IMR-90 (cell line): Measurements from ENCODE around the gene SLIT3. TPM values are rescaled to one million over a fixed set of nuclear protein-coding genes. Genes with fewer than 3 reads are reported as not detected.

Experiments
- ATAC-seq: fragments of 200-7000 bp; cut with Tn5 transposase; 2 replicates; pipeline ENCODE4 v1.9.1; 2020; ENCODE audit warnings: low read depth, mild to moderate bottlenecking, moderate library complexity
- BruUV-seq: library from RNA; stranded (reverse); fragments of 400-500 nt; replicated peaks from 2 replicates; lab custom pipeline; 2021; lab: Mats Ljungman, UMichigan
- CTCF ChIA-PET: fragments of 300-600 bp; formaldehyde crosslinking; extraction: SDS; loops from one replicate; lab custom pipeline; 2021; ENCODE audit warnings: antibody characterized with exemption; lab: Yijun Ruan, JAX
- POLR2A ChIA-PET: fragments of 300-600 bp; sonication (Branson Sonifier 250); formaldehyde crosslinking; loops from one replicate; lab custom pipeline; 2022; ENCODE audit warnings: antibody characterized with exemption; ENCODE audit not compliant: unreplicated experiment; lab: Charles Lee
- DNase-seq: peaks from one replicate; pipeline ENCODE4 v3.0.0; 2013
- H2AFZ ChIP-seq: replicated peaks from 2 replicates; pipeline ENCODE3; 2013; ENCODE audit warnings: low read length, mild to moderate bottlenecking; ENCODE audit not compliant: poor library complexity
- H2AK5ac ChIP-seq: 2 replicates; pipeline ENCODE4 v1.6.1; 2013; ENCODE audit warnings: low read depth, low read length, inconsistent platforms
- H2AK9ac ChIP-seq: replicated peaks from 2 replicates; pipeline ENCODE3; 2013; ENCODE audit warnings: mild to moderate bottlenecking, low read depth, low read length, moderate library complexity; ENCODE audit not compliant: poor library complexity
- H2BK120ac ChIP-seq: 2 replicates; pipeline ENCODE4 v1.6.1; 2013; ENCODE audit warnings: low read depth, low read length, inconsistent platforms
- H2BK15ac ChIP-seq: 3 replicates; pipeline ENCODE4 v1.6.1; 2013; ENCODE audit warnings: low read depth, low read length, inconsistent platforms
- H2BK20ac ChIP-seq: 2 replicates; pipeline ENCODE4 v1.6.1; 2013; ENCODE audit warnings: low read depth, mild to moderate bottlenecking, inconsistent platforms, low read length, moderate library complexity
- H2BK5ac ChIP-seq: 2 replicates; pipeline ENCODE4 v1.6.1; 2013; ENCODE audit warnings: mild to moderate bottlenecking, low read depth, low read length, inconsistent platforms; ENCODE audit not compliant: poor library complexity, severe bottlenecking
- H3K14ac ChIP-seq: replicated peaks from 2 replicates; pipeline ENCODE4 v1.6.1; 2013; ENCODE audit warnings: low read depth, low read length, inconsistent platforms
- H3K18ac ChIP-seq: 2 replicates; pipeline ENCODE4 v1.6.1; 2013; ENCODE audit warnings: low read depth, low read length, control low read depth
- H3K23ac ChIP-seq: 2 replicates; pipeline ENCODE4 v1.6.1; 2013; ENCODE audit warnings: low read depth, low read length, inconsistent platforms
- H3K27ac ChIP-seq: 2 replicates; pipeline ENCODE4 v1.5.1; 2013; ENCODE audit warnings: mild to moderate bottlenecking, control low read depth, low read length; ENCODE audit not compliant: insufficient read depth
- H3K27me3 ChIP-seq: 2 replicates; pipeline ENCODE4 v1.6.1; 2013; ENCODE audit warnings: low read length; ENCODE audit not compliant: control insufficient read depth, insufficient read depth
- H3K36me3 ChIP-seq: 2 replicates; pipeline ENCODE4 v1.6.1; 2013; ENCODE audit warnings: low read length, mixed read lengths; ENCODE audit not compliant: control insufficient read depth, insufficient read depth
- H3K4ac ChIP-seq: 2 replicates; pipeline ENCODE4 v1.6.1; 2013; ENCODE audit warnings: low read depth, low read length, inconsistent platforms
- H3K4me1 ChIP-seq: 2 replicates; pipeline ENCODE4 v1.6.1; 2013; ENCODE audit warnings: low read length, mixed read lengths; ENCODE audit not compliant: control insufficient read depth, insufficient read depth
- H3K4me2 ChIP-seq: 2 replicates; pipeline ENCODE4 v1.6.1; 2013; ENCODE audit warnings: low read depth, mild to moderate bottlenecking, control low read depth, low read length, moderate library complexity
- H3K4me3 ChIP-seq: 2 replicates; pipeline ENCODE4 v1.5.1; 2013; ENCODE audit warnings: low read depth, mild to moderate bottlenecking, control low read depth, low read length, moderate library complexity; ENCODE audit not compliant: insufficient read depth
- H3K56ac ChIP-seq: 2 replicates; pipeline ENCODE4 v1.6.1; 2013; ENCODE audit warnings: low read length, inconsistent platforms; ENCODE audit not compliant: insufficient read depth; ENCODE audit errors: extremely low read depth
- H3K79me1 ChIP-seq, 2 experiments: 2 replicates each; pipeline ENCODE4 v1.6.1; 2013; ENCODE audit warnings: low read length in 2 of 2, inconsistent platforms in 1 of 2, low read depth in 1 of 2
- H3K9ac ChIP-seq: 2 replicates; pipeline ENCODE4 v1.6.1; 2013; ENCODE audit warnings: low read depth, low read length, control low read depth
- H3K9me1 ChIP-seq: 2 replicates; pipeline ENCODE4 v1.6.1; 2013; ENCODE audit warnings: low read length, inconsistent platforms; ENCODE audit not compliant: insufficient read depth
- H3K9me3 ChIP-seq: 2 replicates; pipeline ENCODE4 v1.6.1; 2013; ENCODE audit warnings: low read length; ENCODE audit not compliant: control insufficient read depth, insufficient read depth
- H4K20me1 ChIP-seq: 2 replicates; pipeline ENCODE4 v1.6.1; 2013; ENCODE audit warnings: low read length, inconsistent platforms; ENCODE audit not compliant: insufficient read depth
- H4K5ac ChIP-seq: 2 replicates; pipeline ENCODE4 v1.6.1; 2013; ENCODE audit warnings: mild to moderate bottlenecking, low read depth, low read length, control low read depth
- H4K8ac ChIP-seq, 2 experiments: 2 replicates each; pipeline ENCODE4 v1.6.1; 2013; ENCODE audit warnings: low read depth in 2 of 2, low read length in 2 of 2, control low read depth in 1 of 2, inconsistent platforms in 1 of 2
- H4K91ac ChIP-seq: 2 replicates; pipeline ENCODE4 v1.6.1; 2013; ENCODE audit warnings: low read depth, low read length, inconsistent platforms; ENCODE audit not compliant: insufficient read depth
- CHD1 ChIP-seq: IDR thresholded peaks from 2 replicates; pipeline ENCODE4 v1.6.1; 2012; ENCODE audit warnings: low read depth, low read length, improper control_type of control experiment
- ELK1 ChIP-seq: fragments of 150-350 bp; IDR thresholded peaks from 2 replicates; pipeline ENCODE4 v1.6.1; 2016; ENCODE audit warnings: low read depth, mild to moderate bottlenecking, low read length, moderate library complexity, borderline replicate concordance
- MAFK ChIP-seq: IDR thresholded peaks from 2 replicates; pipeline ENCODE4 v1.6.1; 2012; ENCODE audit warnings: low read depth, low read length, improper control_type of control experiment
- MXI1 ChIP-seq: IDR thresholded peaks from 2 replicates; pipeline ENCODE4 v1.6.1; 2012; ENCODE audit warnings: low read depth, mild to moderate bottlenecking, low read length, moderate library complexity, borderline replicate concordance
- NFE2L2 ChIP-seq: fragments of 150-350 bp; IDR thresholded peaks from 2 replicates; pipeline ENCODE4 v1.6.1; 2016; ENCODE audit warnings: low read depth, mild to moderate bottlenecking, low read length
- RAD21 ChIP-seq: IDR thresholded peaks from 2 replicates; pipeline ENCODE4 v1.6.1; 2012; ENCODE audit warnings: low read length, improper control_type of control experiment
- WGBS, 2 experiments: methylation state at CpG; one replicate each; pipeline versions ENCODE4 v1.1.5 to v1.1.7; 2013; ENCODE audit warnings: missing lambda C conversion rate in 2 of 2; ENCODE audit not compliant: insufficient read length in 1 of 2; ENCODE audit errors: extremely low coverage in 2 of 2; 5-methylcytosine and 5-hydroxymethylcytosine counted together
- dilution Hi-C: fragments of 300-500 bp; cut with HindIII; formaldehyde crosslinking; loops from one replicate; pipeline ENCODE4 v1.14.3; 2018; ENCODE audit warnings: low sequenced_read_pairs; ENCODE audit not compliant: unreplicated experiment
- in situ Hi-C: fragments of 300-500 bp; cut with MboI; formaldehyde crosslinking; loops from 3 replicates; pipeline ENCODE4 v1.14.3; 2019; ENCODE audit warnings: low sequenced_read_pairs, inconsistent platforms, mixed read lengths
- intact Hi-C: fragments of 100-400 bp; cut with micrococcal nuclease; formaldehyde crosslinking; loops from 2 replicates; pipeline ENCODE4 v1.10.0; 2022
- polyA plus RNA-seq, 3 experiments: library from polyadenylated mRNA; depleted of rRNA; stranded (reverse); fragments of >200 nt; gene quantifications; 2 replicates each; pipeline ENCODE4 v1.2.3, GENCODE V29; 2012; ENCODE audit warnings: low replicate concordance in 1 of 3
- total RNA-seq: library from RNA; depleted of rRNA; stranded (reverse); fragments of >200 nt; gene quantifications from 2 replicates; pipeline ENCODE4 v1.2.3, GENCODE V29; 2012

Gene SLIT3
- total and polyA plus RNA-seq, 2 of the 4 experiments (the other 2 are of a cell fraction), result 0.18 to 0.50 TPM

- no peak overlapping the region for H4K5ac ChIP-seq
- BruUV-seq, result no TSS peak
- ATAC-seq (no peak), DNase-seq (no peak)
- POLR2A ChIA-PET, result no interaction called here
- no peak overlapping the region for H3K27ac ChIP-seq
- intact Hi-C loops (no loop called here), dilution Hi-C loops (no loop called here), in situ Hi-C loops (no loop called here)
- no peak overlapping the region for H2BK20ac ChIP-seq
- CTCF ChIA-PET, result no interaction called here
- H3K23ac ChIP-seq, result no peak overlapping the region
- H2BK15ac ChIP-seq, result no peak overlapping the region
- H3K14ac ChIP-seq, result no peak overlapping the region
- no peak overlapping the region for H2AK5ac ChIP-seq
- H4K20me1 ChIP-seq, result no peaks in the 10 kb centered on the region
- no peak overlapping the region for H2BK120ac ChIP-seq
- H3K56ac ChIP-seq, result no peak overlapping the region
- H3K9ac ChIP-seq, result no peak overlapping the region
- no CpG with 5 or more reads among the region's 3 CpGs for WGBS, 2 experiments
- H3K4ac ChIP-seq, result no peak overlapping the region
- no peak overlapping the region for H3K4me3 ChIP-seq
- no peak overlapping the region for H2AFZ ChIP-seq
- H3K9me3 ChIP-seq, result no peaks in the 10 kb centered on the region
- H3K79me1 ChIP-seq, result no peaks in the 10 kb centered on the region
- H4K8ac ChIP-seq, result no peak overlapping the region
- no peaks in the 10 kb centered on the region for H3K4me1 ChIP-seq
- H3K4me2 ChIP-seq, result no peak overlapping the region
- H3K18ac ChIP-seq, result no peak overlapping the region
- H2AK9ac ChIP-seq, result no peak overlapping the region
- no peak overlapping the region for H2BK5ac ChIP-seq
- H3K27me3 ChIP-seq, result no peaks in the 10 kb centered on the region
- TF ChIP-seq MXI1, result no peak
- TF ChIP-seq ELK1, result no peak
- TF ChIP-seq NFE2L2, result no peak
- no peak for TF ChIP-seq RAD21
- TF ChIP-seq CHD1, result no peak
- TF ChIP-seq MAFK, result no peak
- no peak overlapping the region for H4K91ac ChIP-seq
- no peaks in the 10 kb centered on the region for H3K36me3 ChIP-seq
- no peaks in the 10 kb centered on the region for H3K9me1 ChIP-seq
These were observed 366.8 kb downstream of the SLIT3 start for GRCh38 chr5:168934169-168934568.
